GM12874 (cell line): ENCODE results near the gene AK1.

Experiments
- CTCF ChIP-seq: IDR thresholded peaks from 2 replicates; pipeline ENCODE4 v1.5.1; 2011; ENCODE audit warnings: low read depth, mild to moderate bottlenecking, control low read depth, low read length, moderate library complexity; ENCODE audit not compliant: insufficient read depth

The AK1 gene

GRCh38 chr9:127858041-127858512, 19.4 kb downstream of the AK1 start:
- no peak for TF ChIP-seq CTCF

- TF ChIP-seq CTCF = no peak
Measured at GRCh38 chr9:127857278-127857677, 20.2 kb downstream of the AK1 start.

- no peak for TF ChIP-seq CTCF
Measured at GRCh38 chr9:127856729-127857116, 20.8 kb downstream of the AK1 start.

- no peak for TF ChIP-seq CTCF
Measured at GRCh38 chr9:127856094-127856728, 21.3 kb downstream of the AK1 start.

GRCh38 chr9:127855522-127855921, 22.0 kb downstream of the AK1 start:
- TF ChIP-seq CTCF = no peak

- no peak for TF ChIP-seq CTCF
Measured at GRCh38 chr9:127854960-127855359, 22.5 kb downstream of the AK1 start.

GRCh38 chr9:127854184-127854806, 23.2 kb downstream of the AK1 start, which contains the start of gene ENG:
Gene ENG, minus strand, starts transcription at chr9:127854658. Its CDS starts 303 bp downstream, at chr9:127854355.
- no peak for TF ChIP-seq CTCF
